Loucy (cell line): ENCODE measurements around the gene CRYBG3.
"Not testable (repeated sequence)": the region's sequence is repeated elsewhere in the genome, so short reads cannot be mapped to it uniquely, and the experiment has no call there.

Source experiments
- H2AFZ ChIP-seq: fragments of 200-600 bp; sonication (generic); 2 replicates; pipeline ENCODE4 v1.6.0; 2016; ENCODE audit warnings: antibody characterized with exemption, mild to moderate bottlenecking, low read length, moderate library complexity
- H3F3A ChIP-seq: fragments of 200-600 bp; 2 replicates; pipeline ENCODE4 v1.6.0; 2016; ENCODE audit warnings: antibody characterized with exemption, low read depth, mild to moderate bottlenecking
- H3K27me3 ChIP-seq: fragments of 200-600 bp; sonication (generic); 2 replicates; pipeline ENCODE4 v1.6.1; 2014; ENCODE audit warnings: low read length, mild to moderate bottlenecking; ENCODE audit not compliant: insufficient read depth, poor library complexity, severe bottlenecking
- H3K36me3 ChIP-seq: fragments of 200-600 bp; sonication (generic); 2 replicates; pipeline ENCODE4 v1.6.1; 2016; ENCODE audit warnings: low read length; ENCODE audit not compliant: insufficient read depth
- H3K4me1 ChIP-seq: fragments of 200-600 bp; sonication (generic); 2 replicates; pipeline ENCODE4 v1.5.1; 2014; ENCODE audit warnings: low read length, mild to moderate bottlenecking; ENCODE audit not compliant: insufficient read depth, poor library complexity, severe bottlenecking
- H3K4me2 ChIP-seq: fragments of 200-600 bp; sonication (generic); 2 replicates; pipeline ENCODE4 v1.6.0; 2014; ENCODE audit warnings: antibody characterized with exemption, low read length, low read depth, mild to moderate bottlenecking; ENCODE audit not compliant: poor library complexity, severe bottlenecking
- H3K4me3 ChIP-seq: fragments of 200-600 bp; sonication (generic); 2 replicates; pipeline ENCODE4 v1.5.1; 2014; ENCODE audit warnings: low read length, mild to moderate bottlenecking, mixed read lengths; ENCODE audit not compliant: poor library complexity, severe bottlenecking
- H3K79me2 ChIP-seq: fragments of 200-600 bp; sonication (generic); 2 replicates; pipeline ENCODE4 v1.6.1; 2014; ENCODE audit warnings: low read length; ENCODE audit not compliant: insufficient read depth
- H3K9ac ChIP-seq: fragments of 200-600 bp; sonication (generic); 2 replicates; pipeline ENCODE4 v1.6.0; 2014; ENCODE audit warnings: mild to moderate bottlenecking, low read depth, low read length, moderate library complexity; ENCODE audit not compliant: poor library complexity, severe bottlenecking
- H3K9me2 ChIP-seq: fragments of 200-600 bp; sonication (generic); replicated peaks from 2 replicates; pipeline ENCODE4 v1.6.1; 2016; ENCODE audit warnings: low read depth, low read length, mixed read lengths
- H3K9me3 ChIP-seq: fragments of 200-600 bp; sonication (generic); 2 replicates; pipeline ENCODE4 v1.6.1; 2014; ENCODE audit warnings: mild to moderate bottlenecking, antibody characterized with exemption, low read length, low read depth; ENCODE audit not compliant: insufficient read depth
- H4K20me1 ChIP-seq: fragments of 200-600 bp; sonication (generic); 2 replicates; pipeline ENCODE4 v1.6.0; 2014; ENCODE audit warnings: antibody characterized with exemption, low read length, mild to moderate bottlenecking; ENCODE audit not compliant: insufficient read depth, poor library complexity, severe bottlenecking
- EZH2phosphoT487 ChIP-seq: fragments of 200-600 bp; IDR thresholded peaks from 2 replicates; pipeline ENCODE4 v1.6.1; 2018; ENCODE audit warnings: antibody characterized with exemption, mild to moderate bottlenecking, moderate library complexity, borderline replicate concordance
- TF ChIP-seq, protein P1 (sequence below): fragments of 200-600 bp; sonication (generic); conservative IDR thresholded peaks from 2 replicates; pipeline ENCODE4 v1.5.1; 2014; ENCODE audit warnings: mild to moderate bottlenecking, antibody characterized with exemption, low read length

Gene CRYBG3

DNA sequence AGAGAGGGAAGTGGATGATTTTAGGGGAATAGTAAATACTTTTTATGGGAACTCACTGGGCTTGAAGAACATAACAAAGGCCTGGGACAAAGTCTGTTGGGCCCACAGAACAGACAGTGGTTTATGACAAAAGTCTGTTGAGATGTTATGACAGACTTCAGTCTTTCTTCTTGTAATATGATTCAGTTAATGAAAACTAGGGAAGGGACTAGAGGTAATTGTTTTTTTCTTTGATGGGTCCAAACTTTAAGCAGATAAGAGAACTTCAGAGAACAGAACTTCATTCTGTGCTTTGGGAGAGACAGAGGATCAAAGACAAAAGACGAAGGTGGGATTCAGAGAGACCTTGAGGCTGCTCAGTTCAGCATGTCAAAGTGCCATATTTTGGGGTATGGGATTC, 9.3 kb downstream of the CRYBG3 start:
- no peaks in the 10 kb centered on the region for H4K20me1 ChIP-seq
- no peaks in the 10 kb centered on the region for H3K36me3 ChIP-seq
- H2AFZ ChIP-seq = no peak overlapping the region
- H3K9me3 ChIP-seq = no peaks in the 10 kb centered on the region
- H3K4me1 ChIP-seq = no peaks in the 10 kb centered on the region
- H3K9me2 ChIP-seq = no peaks in the 10 kb centered on the region
- no peaks in the 10 kb centered on the region for H3K79me2 ChIP-seq
- no peaks in the 10 kb centered on the region for H3K27me3 ChIP-seq
- no peak overlapping the region for H3K9ac ChIP-seq
- no peak for TF ChIP-seq EZH2phosphoT487
- TF ChIP-seq, protein P1, sequence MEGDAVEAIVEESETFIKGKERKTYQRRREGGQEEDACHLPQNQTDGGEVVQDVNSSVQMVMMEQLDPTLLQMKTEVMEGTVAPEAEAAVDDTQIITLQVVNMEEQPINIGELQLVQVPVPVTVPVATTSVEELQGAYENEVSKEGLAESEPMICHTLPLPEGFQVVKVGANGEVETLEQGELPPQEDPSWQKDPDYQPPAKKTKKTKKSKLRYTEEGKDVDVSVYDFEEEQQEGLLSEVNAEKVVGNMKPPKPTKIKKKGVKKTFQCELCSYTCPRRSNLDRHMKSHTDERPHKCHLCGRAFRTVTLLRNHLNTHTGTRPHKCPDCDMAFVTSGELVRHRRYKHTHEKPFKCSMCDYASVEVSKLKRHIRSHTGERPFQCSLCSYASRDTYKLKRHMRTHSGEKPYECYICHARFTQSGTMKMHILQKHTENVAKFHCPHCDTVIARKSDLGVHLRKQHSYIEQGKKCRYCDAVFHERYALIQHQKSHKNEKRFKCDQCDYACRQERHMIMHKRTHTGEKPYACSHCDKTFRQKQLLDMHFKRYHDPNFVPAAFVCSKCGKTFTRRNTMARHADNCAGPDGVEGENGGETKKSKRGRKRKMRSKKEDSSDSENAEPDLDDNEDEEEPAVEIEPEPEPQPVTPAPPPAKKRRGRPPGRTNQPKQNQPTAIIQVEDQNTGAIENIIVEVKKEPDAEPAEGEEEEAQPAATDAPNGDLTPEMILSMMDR = no peak
- no peak overlapping the region for H3K4me2 ChIP-seq
- no peak overlapping the region for H3K4me3 ChIP-seq
- H3F3A ChIP-seq = no peaks in the 10 kb centered on the region

DNA sequence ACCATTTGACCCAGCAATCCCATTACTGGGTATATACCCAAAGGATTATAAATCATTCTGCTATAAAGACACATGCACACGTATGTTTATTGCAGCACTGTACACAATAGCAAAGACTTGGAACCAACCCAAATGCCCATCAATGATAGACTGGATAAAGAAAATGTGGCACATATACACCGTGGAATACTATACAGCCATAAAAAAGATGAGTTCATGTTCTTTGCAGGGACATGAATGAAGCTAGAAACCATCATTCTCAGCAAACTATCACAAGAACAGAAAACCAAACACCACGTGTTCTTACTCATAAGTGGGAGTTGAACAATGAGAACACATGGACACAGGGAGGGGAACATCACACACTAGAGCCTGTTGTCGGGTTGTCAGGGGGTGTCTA, 11.4 kb downstream of the CRYBG3 start:
- not testable (repeated sequence) for H4K20me1 ChIP-seq, H3K4me3 ChIP-seq, H3F3A ChIP-seq, H3K4me1 ChIP-seq, H3K4me2 ChIP-seq, H3K27me3 ChIP-seq, H3K9me2 ChIP-seq, H2AFZ ChIP-seq, H3K9ac ChIP-seq, H3K79me2 ChIP-seq, H3K36me3 ChIP-seq, H3K9me3 ChIP-seq

DNA sequence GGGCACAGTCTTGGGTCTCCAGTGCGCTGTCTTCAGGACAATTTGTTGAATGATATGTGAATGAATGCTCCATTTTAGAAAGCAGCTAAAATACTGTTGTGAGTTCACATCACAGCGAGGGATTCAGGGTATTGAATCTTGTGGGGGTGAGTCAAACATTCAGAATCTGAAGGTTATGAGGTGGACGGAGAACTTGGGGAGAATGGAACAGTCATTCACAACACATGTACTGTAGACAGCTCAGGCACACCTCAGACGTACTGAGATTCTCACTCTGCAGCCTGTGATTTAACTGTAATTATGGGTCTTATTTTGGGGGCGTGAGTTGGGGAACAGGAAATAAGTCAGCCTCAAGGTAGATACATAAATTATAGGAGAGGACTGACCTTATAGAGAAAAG, 13.9 kb downstream of the CRYBG3 start:
- no peak for TF ChIP-seq EZH2phosphoT487
- TF ChIP-seq, protein P1 = no peak
- H3K27me3 ChIP-seq = no peaks in the 10 kb centered on the region
- no peaks in the 10 kb centered on the region for H4K20me1 ChIP-seq
- H2AFZ ChIP-seq = no peak overlapping the region
- no peaks in the 10 kb centered on the region for H3K36me3 ChIP-seq
- no peaks in the 10 kb centered on the region for H3K9me3 ChIP-seq
- no peaks in the 10 kb centered on the region for H3K9me2 ChIP-seq
- no peaks in the 10 kb centered on the region for H3K4me1 ChIP-seq
- H3K4me3 ChIP-seq = no peak overlapping the region
- H3K4me2 ChIP-seq = no peak overlapping the region
- H3F3A ChIP-seq = no peaks in the 10 kb centered on the region
- H3K79me2 ChIP-seq = no peaks in the 10 kb centered on the region
- no peak overlapping the region for H3K9ac ChIP-seq

DNA sequence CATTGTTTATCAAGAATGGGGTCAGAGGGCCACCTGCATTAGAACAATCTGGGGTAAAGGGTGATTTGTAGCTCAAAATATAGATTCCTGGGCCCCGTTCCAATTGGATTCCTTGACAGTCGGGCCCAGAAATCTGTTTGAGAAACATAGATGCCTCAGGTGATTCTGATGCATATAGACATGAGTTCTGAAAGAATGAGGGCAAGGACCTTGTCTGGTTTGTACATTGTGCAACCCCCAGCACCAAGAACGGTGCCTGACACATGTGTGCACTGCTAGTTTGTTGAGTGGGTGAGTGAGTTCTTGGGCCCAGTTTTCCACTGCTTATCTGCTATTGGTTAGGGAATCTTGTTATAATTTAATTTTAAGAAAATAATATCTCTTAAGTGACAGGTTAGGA, 16.6 kb downstream of the CRYBG3 start:
- Histone ChIP-seq H3K79me2 (no peaks in the 10 kb centered on the region), H3K4me2 (no peak overlapping the region), H3K27me3 (no peaks in the 10 kb centered on the region)

More for the DNA sequence above, 16.6 kb downstream of the CRYBG3 start:
- Histone ChIP-seq H3K9ac (no peak overlapping the region), H3F3A (no peaks in the 10 kb centered on the region), H3K4me3 (no peak overlapping the region), H2AFZ (no peak overlapping the region), H4K20me1 (no peaks in the 10 kb centered on the region), H3K9me3 (no peaks in the 10 kb centered on the region), H3K36me3 (no peaks in the 10 kb centered on the region), H3K9me2 (no peaks in the 10 kb centered on the region), H3K4me1 (no peaks in the 10 kb centered on the region)
- TF ChIP-seq EZH2phosphoT487 = no peak
- TF ChIP-seq, protein P1 = no peak
